Liver (tissue), 9 donors: ENCODE measurements around the gene SLX9. TPM values are rescaled to one million over a fixed set of nuclear protein-coding genes. Genes with fewer than 3 reads are reported as not detected.
A peak's percentile ranks its signal among the peaks of the same experiment; 100 is the strongest.

ENCODE experiments used
- DNase-seq: peaks from one replicate; pipeline ENCODE4 v3.0.0-alpha.2; 2017; ENCODE audit warnings: low spot score
- H3K27ac ChIP-seq, 2 donors: one replicate each; pipeline ENCODE4 v1.7.0; 2013; ENCODE audit warnings: inconsistent platforms in 2 of 2, low read length in 2 of 2, control low read depth in 1 of 2, low read depth in 1 of 2, mild to moderate bottlenecking in 1 of 2
- H3K27me3 ChIP-seq, 4 donors: one replicate each; pipeline versions ENCODE4 v1.6.1 to v1.7.0; 2013; ENCODE audit warnings: low read length in 3 of 4, inconsistent platforms in 1 of 4, mild to moderate bottlenecking in 1 of 4, moderate library complexity in 1 of 4; ENCODE audit not compliant: control insufficient read depth in 4 of 4, insufficient read depth in 4 of 4
- H3K36me3 ChIP-seq, 4 donors: one replicate each; pipeline versions ENCODE4 v1.6.1 to v1.7.0; 2013; ENCODE audit warnings: low read length in 3 of 4, mild to moderate bottlenecking in 3 of 4, low read depth in 1 of 4, moderate library complexity in 1 of 4; ENCODE audit not compliant: control insufficient read depth in 4 of 4, insufficient read depth in 3 of 4
- H3K4me1 ChIP-seq, 4 donors: one replicate each; pipeline versions ENCODE4 v1.6.1 to v1.7.0; 2013; ENCODE audit warnings: low read length in 3 of 4, mild to moderate bottlenecking in 3 of 4, moderate library complexity in 1 of 4; ENCODE audit not compliant: control insufficient read depth in 4 of 4, insufficient read depth in 4 of 4
- H3K4me3 ChIP-seq, 3 donors: one replicate each; pipeline versions ENCODE4 v1.6.1 to v1.7.0; 2013; ENCODE audit warnings: low read length in 3 of 3, control low read depth in 1 of 3, low read depth in 1 of 3, mild to moderate bottlenecking in 1 of 3
- H3K9ac ChIP-seq, 2 donors: one replicate each; pipeline ENCODE4 v1.7.0; 2013; ENCODE audit warnings: low read length in 2 of 2, mild to moderate bottlenecking in 2 of 2, moderate library complexity in 2 of 2, control low read depth in 1 of 2, low read depth in 1 of 2
- H3K9me3 ChIP-seq, 4 donors: one replicate each; pipeline versions ENCODE4 v1.6.1 to v1.7.0; 2013; ENCODE audit warnings: low read length in 3 of 4; ENCODE audit not compliant: control insufficient read depth in 4 of 4
- EGR1 ChIP-seq, 2 donors: IDR thresholded peaks; 2 replicates each; pipeline ENCODE4 v1.6.1; 2016 to 2018; ENCODE audit warnings: antibody characterized with exemption in 2 of 2, low read depth in 2 of 2
- FOXA1 ChIP-seq: IDR thresholded peaks from 2 replicates; pipeline ENCODE4 v1.6.1; 2016; ENCODE audit warnings: antibody characterized with exemption
- GABPA ChIP-seq, 2 donors: IDR thresholded peaks in 1 of 2; conservative IDR thresholded peaks in 1 of 2; 2 replicates each; pipeline ENCODE4 v1.6.1; 2016; ENCODE audit warnings: antibody characterized with exemption in 2 of 2, mild to moderate bottlenecking in 1 of 2, moderate library complexity in 1 of 2
- HNF4A ChIP-seq, 2 donors: conservative IDR thresholded peaks; 2 replicates each; pipeline ENCODE4 v1.6.1; 2016; ENCODE audit warnings: antibody characterized with exemption in 2 of 2, mild to moderate bottlenecking in 2 of 2
- HNF4G ChIP-seq: IDR thresholded peaks from 2 replicates; pipeline ENCODE4 v1.6.1; 2016; ENCODE audit warnings: antibody characterized with exemption
- NR2F2 ChIP-seq: IDR thresholded peaks from 2 replicates; pipeline ENCODE4 v1.6.1; 2016; ENCODE audit warnings: antibody characterized with exemption
- REST ChIP-seq: IDR thresholded peaks from 2 replicates; pipeline ENCODE4 v1.6.1; 2016; ENCODE audit warnings: antibody characterized with exemption, mild to moderate bottlenecking
- RXRA ChIP-seq, 2 donors: IDR thresholded peaks; 2 replicates each; pipeline ENCODE4 v1.6.1; 2017 to 2018; ENCODE audit warnings: antibody characterized with exemption in 2 of 2, mild to moderate bottlenecking in 1 of 2
- SP1 ChIP-seq: IDR thresholded peaks from 2 replicates; pipeline ENCODE4 v1.6.1; 2018; ENCODE audit warnings: antibody characterized with exemption, mild to moderate bottlenecking
- TAF1 ChIP-seq: conservative IDR thresholded peaks from 2 replicates; pipeline ENCODE4 v1.6.1; 2016; ENCODE audit warnings: antibody characterized with exemption, mild to moderate bottlenecking
- WGBS: extraction: QIAGEN DNeasy Blood & Tissue Kit; methylation state at CpG from one replicate; pipeline ENCODE4 v1.1.7; 2013; 5-methylcytosine and 5-hydroxymethylcytosine counted together
- polyA plus RNA-seq, 2 donors: library from polyadenylated mRNA; stranded (reverse) in 1 of 2; unstranded in 1 of 2; fragments of 200-250 nt in 1 of 2; fragments of >200 nt in 1 of 2; fragmentation: Nextera tagmentation in 1 of 2; extraction: Ambion mirVana in 1 of 2; gene quantifications; one replicate each; pipeline versions ENCODE4 v1.2.1 to v1.2.3, GENCODE V29; 2013 to 2015
- total RNA-seq, 2 donors: library from RNA; depleted of rRNA; stranded (reverse); fragments of >200 nt; gene quantifications; one replicate each; pipeline ENCODE4 v1.2.3, GENCODE V29; 2014
- donor health status: healthy.
- donor health status: healthy.
- donor health status: healthy.
- donor health status: healthy.
- donor health status: healthy.

Gene SLX9
- total and polyA plus RNA-seq, 4 donors: 7.5 to 20.3 (median 12.2) TPM

DNA sequence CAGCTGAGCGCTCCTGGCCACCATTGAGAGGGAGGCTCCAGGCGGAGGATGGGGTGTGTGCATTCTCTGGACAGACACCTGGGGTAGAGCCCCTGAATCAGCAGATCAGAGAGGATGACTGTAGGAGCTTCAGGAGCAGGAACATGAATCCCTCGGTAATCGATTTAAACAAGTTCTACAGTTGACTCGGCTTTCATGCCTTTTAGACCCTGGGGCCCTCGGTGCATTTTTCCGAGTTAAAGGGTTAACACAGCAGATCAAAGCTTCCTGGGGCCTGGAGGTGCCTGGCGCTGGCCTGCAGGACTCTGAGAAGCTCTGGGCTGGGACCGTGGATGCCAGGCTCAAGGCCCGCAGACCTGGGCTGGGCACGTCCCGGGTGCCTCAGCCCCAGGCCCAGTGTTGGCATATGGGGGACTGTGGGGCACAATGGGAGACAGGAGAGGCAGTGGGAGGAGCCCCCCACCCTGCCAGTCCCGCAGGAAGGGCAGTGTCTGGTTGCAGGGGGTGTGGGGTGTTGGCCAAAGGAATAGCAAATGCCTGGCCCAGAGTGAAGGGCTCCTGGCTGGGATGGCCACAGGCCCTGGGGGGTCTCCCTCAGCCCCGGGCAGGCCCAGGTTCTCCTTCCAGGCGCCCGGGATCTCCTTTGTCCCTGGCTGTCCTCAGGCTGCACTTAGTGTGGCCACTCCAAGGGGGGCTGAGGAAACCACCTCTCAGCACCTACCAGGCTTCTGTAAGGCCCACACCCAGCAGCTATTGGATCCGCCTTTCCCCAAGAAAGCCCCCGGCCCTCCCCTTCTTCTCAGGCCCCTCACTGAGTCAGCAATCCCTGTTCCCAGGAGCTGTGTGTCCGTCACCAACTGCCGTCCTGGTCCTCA is 40.1 kb downstream of the SLX9 start:
- H3K4me1 ChIP-seq: peaks cover 0 to 5% (median 0%) of the 10 kb centered on the region in 4 donors
- no peak for DNase-seq
- no peak overlapping the region for H3K27ac ChIP-seq
- H3K36me3 ChIP-seq: peaks cover 0 to 2% (median 0%) of the 10 kb centered on the region in 4 donors
- no peaks in the 10 kb centered on the region for H3K9me3 ChIP-seq
- no peaks in the 10 kb centered on the region for H3K27me3 ChIP-seq
- TF ChIP-seq RXRA (IDR thresholded peaks at IDR 0.05) (no peak), FOXA1 (no peak), GABPA (IDR thresholded peaks at IDR 0.05 in 1 of 2, conservative IDR thresholded peaks at IDR 0.05 in 1 of 2) (no peak), SP1 (no peak), HNF4G (no peak)
- H3K9ac ChIP-seq: no peak overlapping the region
- 94% methylated on average over 20 of the region's 20 CpGs for WGBS
- no peak overlapping the region for H3K4me3 ChIP-seq

GRCh38 chr21:44980562-44981489 is 41.0 kb downstream of the SLX9 start:
- H3K27ac ChIP-seq: no peak overlapping the region
- no peaks in the 10 kb centered on the region for H3K27me3 ChIP-seq
- H3K4me3 ChIP-seq: no peak overlapping the region
- H3K9ac ChIP-seq: no peak overlapping the region
- H3K36me3 ChIP-seq: peaks cover 0 to 2% (median 0%) of the 10 kb centered on the region in 4 donors
- H3K4me1 ChIP-seq: peaks cover 0 to 6% (median 0%) of the 10 kb centered on the region in 4 donors
- no peak for DNase-seq
- 88% methylated on average over 38 of the region's 38 CpGs for WGBS
- H3K9me3 ChIP-seq: no peaks in the 10 kb centered on the region
- no peak for TF ChIP-seq EGR1 (IDR thresholded peaks at IDR 0.05; ENCODE audit: low read depth in 2 of 2)
- no peak for TF ChIP-seq HNF4A (conservative IDR thresholded peaks at IDR 0.05)
- no peak for TF ChIP-seq TAF1
- TF ChIP-seq REST: no peak
- no peak for TF ChIP-seq HNF4G
- no peak for TF ChIP-seq GABPA (IDR thresholded peaks at IDR 0.05 in 1 of 2, conservative IDR thresholded peaks at IDR 0.05 in 1 of 2)
- no peak for TF ChIP-seq FOXA1

DNA sequence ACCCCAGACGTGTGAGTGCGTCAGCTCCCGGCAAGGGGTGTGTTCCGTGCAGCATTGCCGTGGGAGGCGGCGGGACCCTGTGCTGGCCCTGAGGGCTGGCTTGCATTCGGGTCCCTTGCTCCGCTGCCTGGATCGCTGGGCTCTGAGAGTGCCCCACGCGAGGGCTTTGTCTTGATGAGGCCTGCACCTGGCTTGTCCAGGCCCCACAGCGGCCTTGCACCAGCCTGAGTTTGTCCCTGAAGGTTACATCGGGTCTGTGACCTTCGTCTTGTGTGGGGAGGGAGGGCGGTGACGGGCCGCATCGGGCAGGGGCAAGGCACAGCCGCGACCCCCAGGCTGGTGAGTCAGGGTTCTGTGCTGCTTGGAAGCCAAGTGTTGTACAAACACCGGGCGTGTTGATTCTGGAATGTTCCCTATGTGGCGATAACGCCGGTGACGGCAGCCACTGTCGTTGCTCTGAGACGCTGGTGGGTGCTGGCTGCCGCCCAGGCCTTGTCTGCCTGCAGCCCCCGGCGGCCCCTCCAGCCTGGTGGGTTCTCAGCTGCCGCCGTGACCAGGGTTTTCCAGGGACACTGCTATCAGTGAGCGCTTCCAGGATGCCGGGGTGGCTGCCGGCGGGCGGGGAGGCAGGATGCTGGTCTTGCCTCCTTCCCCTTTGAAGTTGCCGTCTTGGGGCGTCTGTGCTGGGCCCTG is 42.9 kb downstream of the SLX9 start:
- Histone ChIP-seq H3K27ac (peak overlapping the region in 1 of 2 donors; percentile 42), H3K4me1 (peaks cover 0 to 6% (median 0%) of the 10 kb centered on the region in 4 donors), H3K4me3 (no peak overlapping the region), H3K9me3 (no peaks in the 10 kb centered on the region), H3K9ac (no peak overlapping the region), H3K27me3 (no peaks in the 10 kb centered on the region), H3K36me3 (no peaks in the 10 kb centered on the region)
- WGBS: 61% methylated on average over 41 of the region's 41 CpGs
- peak in 1 of 2 donors; percentile 15 for TF ChIP-seq RXRA (IDR thresholded peaks at IDR 0.05)
- TF ChIP-seq GABPA (IDR thresholded peaks at IDR 0.05 in 1 of 2, conservative IDR thresholded peaks at IDR 0.05 in 1 of 2): no peak
- peak; percentile 36 for TF ChIP-seq NR2F2
- DNase-seq: no peak
